Limb (tissue), 2 donors: ENCODE measurements around the gene CTNNAL1.
"Not testable (repeated sequence)": the region's sequence is repeated elsewhere in the genome, so short reads cannot be mapped to it uniquely, and the experiment has no call there.

Source experiments
- DNase-seq, 2 donors: peaks; one replicate each; pipeline ENCODE4 v3.0.0-alpha.2; 2016; ENCODE audit errors: extremely low spot score in 2 of 2

CTNNAL1 gene

DNA sequence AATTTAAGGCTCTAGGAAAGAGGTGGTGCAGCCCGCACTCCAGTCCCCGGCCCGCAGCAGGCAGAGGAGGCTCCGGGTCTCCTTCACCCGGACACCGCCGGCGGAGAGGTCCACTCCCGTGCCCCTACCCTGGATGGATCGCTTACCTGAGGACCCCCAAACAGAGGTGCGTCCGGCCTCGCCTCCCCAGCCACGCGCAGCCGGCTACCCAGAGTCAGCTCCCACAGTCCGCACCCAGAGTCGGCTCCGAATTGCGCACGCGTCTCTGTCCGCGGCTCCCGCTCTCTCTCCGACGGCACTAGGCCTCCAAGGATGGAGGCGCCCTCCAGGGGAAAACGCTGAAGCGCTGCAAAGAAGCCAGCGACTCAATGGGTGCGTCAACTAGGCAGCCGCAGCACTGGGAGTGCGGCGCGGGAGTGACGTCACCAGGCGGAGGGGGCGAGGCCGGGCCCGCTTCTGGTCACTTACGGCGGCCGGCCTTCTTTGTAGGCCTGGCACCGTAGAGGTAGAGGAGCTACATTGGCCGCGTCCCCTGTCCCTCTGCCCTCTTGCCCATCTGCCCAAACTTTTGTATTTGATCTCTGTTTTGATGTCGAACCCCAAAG is 79.5 kb downstream of the CTNNAL1 start, which contains the start of gene ELP1:
Gene ELP1, minus strand, starts transcription at position 407 of the 605 bp plus-strand sequence. CDS start 2,978 bp downstream, outside the sequence.
- peak; percentile 91 to 95 for DNase-seq

GRCh38 chr9:108933231-108933717 is 80.0 kb downstream of the CTNNAL1 start:
- DNase-seq = peak in 1 of 2 donors; percentile 4

DNA sequence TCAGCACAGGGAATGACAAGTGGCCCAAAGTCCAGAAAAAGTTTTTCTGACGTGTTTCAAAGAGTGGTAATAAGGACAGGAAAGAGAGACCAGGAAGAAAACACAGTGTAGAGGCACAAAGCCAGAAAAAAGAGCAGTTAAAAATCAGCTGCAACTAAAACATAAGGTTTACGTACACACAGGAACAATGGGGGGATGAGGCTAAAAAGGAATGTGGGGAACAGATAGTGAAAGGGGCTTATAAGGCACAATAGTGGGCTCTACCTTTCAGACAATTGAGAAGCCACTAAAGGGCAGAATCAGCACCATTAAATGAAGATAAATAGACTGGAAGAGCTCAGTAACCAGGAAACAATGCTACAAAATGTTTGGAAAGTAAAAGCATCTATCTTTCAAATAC is 84.9 kb downstream of the CTNNAL1 start:
- no peak for DNase-seq

- DNase-seq = no peak
Observed at GRCh38 chr9:108924466-108924865, 88.8 kb downstream of the CTNNAL1 start.

DNA sequence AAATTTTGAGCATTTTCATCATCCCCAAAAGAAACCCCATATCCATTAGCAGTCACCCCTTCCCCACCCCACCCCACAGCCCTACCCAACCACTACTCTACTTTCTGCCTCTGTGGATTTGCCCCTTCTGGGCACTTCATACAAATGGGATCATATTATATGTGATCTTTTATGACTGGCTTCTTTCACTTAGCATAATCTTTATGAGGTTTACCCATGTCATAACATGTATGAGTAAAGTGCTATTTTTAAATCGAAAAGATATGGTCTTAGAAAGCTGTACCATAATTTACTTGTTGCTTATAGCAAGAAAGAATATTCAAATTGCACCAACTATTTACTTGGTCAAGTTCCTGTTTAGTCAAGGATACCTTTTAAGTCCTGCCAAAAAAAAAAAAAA is 92.1 kb downstream of the CTNNAL1 start:
- no peak for DNase-seq

DNA sequence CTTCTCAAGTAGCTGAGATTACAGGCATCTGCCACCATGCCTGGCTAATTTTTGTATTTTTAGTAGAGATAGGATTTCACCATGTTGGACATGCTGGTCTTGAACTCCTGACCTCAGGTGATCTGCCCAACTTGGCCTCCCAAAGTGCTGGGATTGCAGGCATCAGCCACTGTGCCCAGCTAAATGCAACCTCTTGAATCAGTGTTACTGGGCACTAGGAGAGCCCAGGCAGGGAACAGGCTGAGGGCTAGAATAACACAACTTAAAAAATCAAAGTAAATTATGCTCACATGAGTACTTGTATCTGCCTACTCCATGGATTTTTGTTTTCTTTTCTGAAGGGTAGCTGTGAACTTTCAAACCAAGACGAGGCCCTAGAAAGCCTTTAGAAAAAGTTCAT is 92.9 kb downstream of the CTNNAL1 start:
- not testable (repeated sequence) for DNase-seq

DNA sequence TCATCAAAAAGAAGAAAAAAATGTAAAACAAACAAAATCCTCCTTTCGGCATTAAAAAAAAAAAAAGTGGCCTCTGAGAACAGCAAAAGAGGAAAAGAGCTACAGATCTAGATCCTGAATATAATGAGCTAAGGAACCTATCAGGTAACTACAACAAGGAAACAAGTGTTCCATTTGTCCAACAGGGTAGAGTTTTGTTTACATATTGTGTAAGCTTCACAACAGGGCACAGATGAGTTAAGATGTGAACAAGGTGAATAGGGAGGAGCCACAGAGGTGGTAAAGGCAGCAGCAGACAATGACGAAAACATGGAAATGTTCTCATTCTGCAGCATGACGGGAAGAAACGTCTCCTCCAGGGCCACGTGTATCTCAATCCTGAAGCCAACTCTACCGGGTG is 93.8 kb downstream of the CTNNAL1 start:
- no peak for DNase-seq

GRCh38 chr9:108913391-108913790 is 99.9 kb downstream of the CTNNAL1 start:
- no peak for DNase-seq

DNA sequence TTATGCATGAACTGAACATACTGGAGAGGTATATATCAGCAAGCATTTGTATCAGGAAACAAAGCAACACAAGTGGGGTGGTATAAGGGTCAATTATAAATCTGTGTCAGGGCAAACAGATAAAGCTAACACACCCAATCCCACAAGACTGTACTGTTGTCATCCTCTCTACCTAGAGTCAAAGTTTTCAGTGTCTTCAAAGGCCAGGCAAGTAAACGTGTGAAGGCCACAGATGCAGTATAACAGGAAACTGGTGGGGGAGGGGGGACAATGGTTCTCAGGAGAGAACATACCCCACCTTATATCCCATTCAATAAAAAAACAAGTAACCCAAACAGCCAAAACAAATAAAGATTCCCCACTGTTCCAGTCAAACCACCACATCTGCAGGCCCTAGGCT is 101.5 kb downstream of the CTNNAL1 start:
- DNase-seq = no peak

GRCh38 chr9:108910914-108911313 is 102.4 kb downstream of the CTNNAL1 start:
- DNase-seq = no peak

DNA sequence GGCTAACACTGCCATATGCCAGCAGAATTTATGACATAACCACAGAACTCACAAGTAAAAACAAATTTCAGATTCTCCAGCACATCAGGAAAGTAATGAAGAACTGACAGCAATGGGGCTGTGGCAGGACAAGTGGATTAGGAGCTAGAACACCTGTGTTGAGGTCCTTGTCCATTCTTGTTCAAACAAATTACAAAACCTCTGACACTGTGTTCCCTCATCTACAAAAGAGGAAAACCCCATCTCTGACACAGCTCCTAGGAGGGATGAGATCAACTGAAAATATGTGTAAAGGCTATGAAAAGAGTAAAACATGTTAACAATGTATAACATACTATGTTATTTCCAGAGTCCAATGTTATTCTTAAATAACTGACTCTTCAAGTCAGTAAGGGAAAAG is 102.9 kb downstream of the CTNNAL1 start:
- DNase-seq = no peak

- no peak for DNase-seq
Observed at GRCh38 chr9:108905494-108905893, 107.8 kb downstream of the CTNNAL1 start.

- DNase-seq = no peak
Observed at GRCh38 chr9:108904161-108904560, 109.1 kb downstream of the CTNNAL1 start.

DNA sequence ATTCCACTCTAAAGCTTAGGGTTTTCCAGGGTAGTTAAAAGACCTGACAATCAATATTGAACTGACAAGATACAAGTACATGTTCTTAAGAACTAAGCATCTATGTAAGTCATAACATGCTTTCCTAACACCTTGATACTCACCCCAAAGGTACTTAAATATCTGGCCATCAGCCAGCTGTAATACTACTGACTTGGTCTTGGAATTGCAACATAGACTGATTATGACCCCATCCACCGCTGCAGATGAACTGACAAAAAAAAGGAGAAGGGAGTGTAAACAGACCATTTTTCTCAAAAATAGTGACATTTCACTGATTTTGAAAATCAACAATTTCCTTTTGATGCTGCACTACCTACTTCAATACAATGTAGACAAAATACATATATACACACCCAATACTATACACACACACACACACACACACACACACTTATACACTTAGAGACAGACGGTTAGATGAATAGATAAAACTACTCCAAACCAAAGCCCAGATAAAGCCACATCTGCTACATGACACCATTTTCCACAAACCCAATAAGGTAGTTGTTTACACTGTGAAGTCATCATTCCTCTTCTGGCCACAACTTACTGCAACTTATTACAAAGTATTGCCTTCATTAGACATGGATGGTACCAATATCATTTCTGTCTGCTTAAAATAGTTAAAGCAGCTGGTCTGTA is 109.7 kb downstream of the CTNNAL1 start:
- DNase-seq = no peak

- DNase-seq = no peak
Observed at GRCh38 chr9:108900176-108900575, 113.1 kb downstream of the CTNNAL1 start.

DNA sequence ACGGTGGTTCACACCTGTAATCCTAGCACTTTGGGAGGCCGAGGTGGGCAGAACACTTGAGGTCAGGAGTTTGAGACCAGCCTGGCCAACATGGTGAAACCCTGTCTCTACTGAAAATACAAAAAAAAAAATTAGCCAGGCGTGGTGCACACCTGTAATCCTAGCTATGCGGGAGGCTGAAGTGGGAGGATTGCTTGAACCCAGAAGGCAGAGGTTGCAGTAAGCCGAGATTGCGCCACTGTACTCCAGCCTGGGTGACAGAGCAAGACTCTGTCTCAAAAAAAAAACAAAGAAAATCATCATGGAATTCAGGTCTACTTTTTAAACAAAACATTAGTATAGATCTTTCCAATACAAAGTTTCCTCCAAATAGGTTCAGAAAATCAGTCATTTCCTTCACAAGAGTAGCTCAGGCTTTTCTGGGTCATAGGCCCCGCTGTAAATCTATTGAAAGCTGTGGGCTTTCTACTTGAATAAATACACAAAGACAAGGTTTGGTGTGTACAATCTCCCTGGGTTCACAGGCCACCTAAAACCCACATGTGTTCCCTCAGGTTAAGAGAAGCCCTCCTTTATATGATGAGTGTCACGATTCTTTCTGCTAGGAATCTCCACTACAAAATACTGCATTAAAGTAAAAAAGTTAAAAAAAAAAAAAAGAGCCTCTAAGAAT is 114.1 kb downstream of the CTNNAL1 start:
- not testable (repeated sequence) for DNase-seq

- DNase-seq = no peak
Observed at GRCh38 chr9:108897324-108898096, 115.8 kb downstream of the CTNNAL1 start.

DNA sequence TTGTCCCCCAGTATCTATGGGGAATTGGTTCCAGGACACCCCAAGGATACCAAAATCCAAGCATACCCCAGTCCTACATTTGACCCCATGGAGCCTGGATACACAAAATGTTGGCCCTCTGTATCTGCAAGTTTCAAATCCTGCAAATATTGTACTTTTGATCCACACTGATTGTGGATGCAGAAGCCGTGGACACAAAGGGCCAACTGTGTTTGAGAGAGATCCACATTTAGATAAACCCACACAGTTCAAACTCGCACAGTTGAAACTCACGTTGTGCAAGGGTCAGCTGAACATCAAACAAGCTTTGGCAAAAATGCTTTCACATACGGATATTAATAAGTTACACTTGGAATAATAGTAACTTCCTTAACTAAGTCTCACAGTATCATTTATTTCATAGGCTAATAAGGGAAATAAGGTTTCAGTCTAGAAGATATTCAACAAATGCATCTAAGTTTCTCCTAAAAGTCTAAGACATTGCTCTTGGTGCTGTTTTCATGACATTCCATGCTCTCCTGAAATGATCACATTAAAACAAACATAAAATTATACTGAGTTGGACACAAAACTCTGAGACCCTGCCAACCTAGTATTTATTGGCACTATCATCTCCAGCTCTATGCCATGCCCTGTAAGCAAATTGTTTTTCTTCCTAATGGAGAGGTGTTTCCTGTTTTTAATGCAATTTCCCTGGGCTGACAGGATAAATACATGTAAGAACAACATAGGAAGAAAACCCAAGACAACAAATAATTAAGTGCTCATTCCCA is 118.9 kb downstream of the CTNNAL1 start:
- DNase-seq = no peak
